ENCODE results near the gene S100A12.

Gene S100A12

GRCh38 chr1:153399401-153400055 is 24.1 kb upstream of the S100A12 start:
- no peak for DNase-seq (ENCODE audit: low read depth)
- no peak overlapping the region for H3K4me3 ChIP-seq (ENCODE audit: low read length)
- TF ChIP-seq, protein P1, sequence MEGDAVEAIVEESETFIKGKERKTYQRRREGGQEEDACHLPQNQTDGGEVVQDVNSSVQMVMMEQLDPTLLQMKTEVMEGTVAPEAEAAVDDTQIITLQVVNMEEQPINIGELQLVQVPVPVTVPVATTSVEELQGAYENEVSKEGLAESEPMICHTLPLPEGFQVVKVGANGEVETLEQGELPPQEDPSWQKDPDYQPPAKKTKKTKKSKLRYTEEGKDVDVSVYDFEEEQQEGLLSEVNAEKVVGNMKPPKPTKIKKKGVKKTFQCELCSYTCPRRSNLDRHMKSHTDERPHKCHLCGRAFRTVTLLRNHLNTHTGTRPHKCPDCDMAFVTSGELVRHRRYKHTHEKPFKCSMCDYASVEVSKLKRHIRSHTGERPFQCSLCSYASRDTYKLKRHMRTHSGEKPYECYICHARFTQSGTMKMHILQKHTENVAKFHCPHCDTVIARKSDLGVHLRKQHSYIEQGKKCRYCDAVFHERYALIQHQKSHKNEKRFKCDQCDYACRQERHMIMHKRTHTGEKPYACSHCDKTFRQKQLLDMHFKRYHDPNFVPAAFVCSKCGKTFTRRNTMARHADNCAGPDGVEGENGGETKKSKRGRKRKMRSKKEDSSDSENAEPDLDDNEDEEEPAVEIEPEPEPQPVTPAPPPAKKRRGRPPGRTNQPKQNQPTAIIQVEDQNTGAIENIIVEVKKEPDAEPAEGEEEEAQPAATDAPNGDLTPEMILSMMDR (IDR thresholded peaks at IDR 0.05; ENCODE audit: insufficient read depth, low read depth, low read length, missing control alignments) = no peak

DNA sequence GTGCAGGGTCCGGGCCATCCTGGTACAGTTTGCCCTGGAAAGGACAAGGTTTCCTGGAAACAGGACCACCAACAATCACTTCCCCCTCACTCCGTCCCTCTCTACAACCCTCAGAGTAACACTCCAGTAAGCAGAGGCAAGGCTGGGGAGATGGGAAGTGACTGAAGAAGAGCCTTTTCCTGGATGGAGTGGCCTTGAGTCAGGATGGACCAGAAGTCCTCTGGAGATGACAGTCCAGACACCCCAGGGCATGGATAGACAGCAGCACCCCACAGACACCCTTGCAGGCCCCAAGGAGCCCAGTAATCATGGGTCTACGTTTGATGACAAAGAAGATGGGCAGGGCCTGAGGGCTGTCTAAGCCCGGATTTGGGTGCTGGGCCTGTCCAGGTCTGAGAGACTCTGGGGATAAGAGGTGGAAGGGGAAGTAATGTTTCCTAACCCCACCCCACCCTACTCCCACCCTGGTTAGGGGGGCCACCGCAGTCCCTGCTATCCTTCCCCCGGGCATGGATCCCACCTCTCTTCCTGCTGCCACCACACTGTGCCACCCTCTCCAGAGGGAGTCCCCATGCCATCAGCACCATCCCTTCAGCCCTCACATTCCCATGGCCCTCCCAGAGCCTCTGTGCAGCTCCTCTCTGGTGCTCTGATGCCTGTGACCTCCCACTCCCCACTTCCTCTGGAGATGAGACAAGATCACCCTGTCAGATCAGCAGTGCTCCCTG is 22.7 kb upstream of the S100A12 start:
- no peak for DNase-seq (ENCODE audit: low read depth)
- TF ChIP-seq, protein P1 (IDR thresholded peaks at IDR 0.05; ENCODE audit: insufficient read depth, low read depth, low read length, missing control alignments) = no peak
- no peak overlapping the region for H3K4me3 ChIP-seq (ENCODE audit: low read length)

- TF ChIP-seq, protein P1 (IDR thresholded peaks at IDR 0.05; ENCODE audit: insufficient read depth, low read depth, low read length, missing control alignments) = no peak
- H3K4me3 ChIP-seq (ENCODE audit: low read length) = no peak overlapping the region
- DNase-seq (ENCODE audit: low read depth) = no peak
Observed at GRCh38 chr1:153397051-153397923, 21.9 kb upstream of the S100A12 start.

GRCh38 chr1:153396461-153396860 is 21.0 kb upstream of the S100A12 start:
- DNase-seq (ENCODE audit: low read depth) = no peak
- TF ChIP-seq, protein P1 (IDR thresholded peaks at IDR 0.05; ENCODE audit: insufficient read depth, low read depth, low read length, missing control alignments) = no peak
- H3K4me3 ChIP-seq (ENCODE audit: low read length) = no peak overlapping the region

DNA sequence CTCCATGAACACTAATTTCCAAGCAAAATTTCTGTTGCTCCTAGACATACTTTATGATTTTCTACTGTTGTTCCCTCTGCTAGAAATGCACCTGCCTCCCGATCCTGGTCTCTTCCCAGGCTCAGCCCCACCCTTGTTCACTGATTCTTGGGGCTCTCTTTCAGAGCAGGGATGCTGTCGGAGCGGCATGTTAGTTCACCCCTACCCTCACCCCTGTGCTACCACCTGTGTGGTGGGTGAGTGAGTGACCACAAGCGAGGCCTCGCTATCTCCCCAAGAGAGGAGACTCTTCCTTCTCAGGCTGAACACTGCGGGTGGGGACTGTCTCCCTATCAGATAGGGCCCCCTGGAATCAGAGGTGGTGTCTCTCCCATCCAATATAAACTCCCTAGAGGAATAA is 20.4 kb upstream of the S100A12 start:
- no peak for DNase-seq (ENCODE audit: low read depth)
- TF ChIP-seq, protein P1 (IDR thresholded peaks at IDR 0.05; ENCODE audit: insufficient read depth, low read depth, low read length, missing control alignments) = no peak

GRCh38 chr1:153395136-153395685 is 19.8 kb upstream of the S100A12 start:
- TF ChIP-seq, protein P1 (IDR thresholded peaks at IDR 0.05; ENCODE audit: insufficient read depth, low read depth, low read length, missing control alignments) = no peak
- DNase-seq (ENCODE audit: low read depth) = peak; percentile 84
- no peak overlapping the region for H3K4me3 ChIP-seq (ENCODE audit: low read length)

More for the DNA sequence above, 20.4 kb upstream of the S100A12 start:
- no peak overlapping the region for H3K4me3 ChIP-seq (ENCODE audit: low read length)
